ENCODE data around the gene ERH. TPM values are rescaled to one million over a fixed set of nuclear protein-coding genes. Genes with fewer than 3 reads are reported as not detected.
A peak's percentile ranks its signal among the peaks of the same experiment; 100 is the strongest.

The ERH gene
- total RNA-seq, 1 donor from 2014 or later: 114 TPM

DNA sequence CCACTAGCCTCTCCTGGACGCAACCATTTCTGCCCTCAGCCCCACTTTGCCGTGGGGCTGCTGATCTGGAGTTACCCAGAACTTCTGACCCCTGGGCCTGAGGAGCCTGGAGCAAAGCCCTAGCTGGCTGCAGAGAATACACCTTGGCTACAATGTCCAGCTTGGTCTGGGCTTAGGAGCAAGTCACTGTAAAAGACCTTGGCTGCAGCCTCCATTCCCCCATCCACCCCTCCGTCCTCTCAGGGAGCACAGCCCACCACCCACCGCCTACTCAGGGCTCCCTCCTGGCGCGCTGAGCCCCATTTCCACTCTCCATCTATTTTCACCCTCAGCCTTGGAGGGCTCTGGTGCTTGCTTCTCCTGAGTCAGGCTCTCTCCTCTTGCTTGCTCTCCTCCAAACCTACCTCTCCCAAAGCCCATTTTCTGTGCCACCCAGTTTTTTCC, 42.9 kb downstream of the ERH start:
- Histone ChIP-seq H3K4me3 (no peak overlapping the region), H3K27me3 (no peaks in the 10 kb centered on the region), H3K36me3 (no peaks in the 10 kb centered on the region), H3K27ac (no peak overlapping the region), H3K4me1 (no peaks in the 10 kb centered on the region), H3K9me3 (no peaks in the 10 kb centered on the region)
- ATAC-seq: no peak
- DNase-seq: no peak
- no peak for TF ChIP-seq CTCF (IDR thresholded peaks at IDR 0.05)
- intact Hi-C loops (cut with DNase I): loop anchor here (10.0 kb wide), 1 partner anchor 110 kb away; no protein-coding TSS in a partner anchor

GRCh38 chr14:69354383-69355153, 43.5 kb downstream of the ERH start:
- Histone ChIP-seq H3K4me3 (no peak overlapping the region), H3K4me1 (no peaks in the 10 kb centered on the region), H3K9me3 (no peaks in the 10 kb centered on the region), H3K27ac (no peak overlapping the region), H3K27me3 (no peaks in the 10 kb centered on the region), H3K36me3 (no peaks in the 10 kb centered on the region)
- intact Hi-C loops (cut with DNase I): loop anchor here (10.0 kb wide), 1 partner anchor 110 kb away; no protein-coding TSS in a partner anchor
- no peak for TF ChIP-seq CTCF (IDR thresholded peaks at IDR 0.05)
- no peak for DNase-seq
- peak; percentile 47 for ATAC-seq

GRCh38 chr14:69353168-69353567, 44.9 kb downstream of the ERH start:
- DNase-seq (no peak), ATAC-seq (no peak)
- Histone ChIP-seq H3K27ac (no peak overlapping the region), H3K27me3 (no peaks in the 10 kb centered on the region), H3K36me3 (no peaks in the 10 kb centered on the region), H3K4me1 (no peaks in the 10 kb centered on the region), H3K9me3 (no peaks in the 10 kb centered on the region), H3K4me3 (no peak overlapping the region)
- intact Hi-C loops (cut with DNase I): loop anchor here (10.0 kb wide), 1 partner anchor 108 kb away; no protein-coding TSS in a partner anchor
- no peak for TF ChIP-seq CTCF (IDR thresholded peaks at IDR 0.05)

DNA sequence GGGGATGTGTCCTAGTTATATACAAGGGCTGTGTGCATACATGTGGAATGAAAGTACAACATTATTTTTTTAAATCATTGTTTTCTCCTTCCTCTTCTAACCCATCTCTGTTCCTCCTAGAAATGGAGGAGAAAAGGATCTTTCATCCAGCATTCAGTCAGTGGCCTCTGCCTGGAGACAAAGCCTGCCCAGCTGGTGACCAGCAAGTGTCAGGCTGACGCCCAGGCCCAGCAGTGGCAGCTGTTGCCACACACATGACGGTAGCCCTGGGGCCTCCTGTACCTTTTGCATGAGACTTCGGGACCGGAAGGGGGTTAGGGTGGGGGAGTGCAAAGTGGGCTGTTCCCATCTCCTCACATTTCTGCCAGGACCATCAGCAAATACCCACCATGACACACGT, 46.2 kb downstream of the ERH start:
- ATAC-seq (no peak), DNase-seq (no peak)
- Histone ChIP-seq H3K27ac (no peak overlapping the region), H3K4me1 (no peaks in the 10 kb centered on the region), H3K4me3 (no peak overlapping the region), H3K9me3 (no peaks in the 10 kb centered on the region), H3K36me3 (no peaks in the 10 kb centered on the region), H3K27me3 (no peaks in the 10 kb centered on the region)
- intact Hi-C loops (cut with DNase I): loop anchor here (10.0 kb wide), 1 partner anchor 107 kb away; no protein-coding TSS in a partner anchor
- TF ChIP-seq CTCF (IDR thresholded peaks at IDR 0.05): no peak

DNA sequence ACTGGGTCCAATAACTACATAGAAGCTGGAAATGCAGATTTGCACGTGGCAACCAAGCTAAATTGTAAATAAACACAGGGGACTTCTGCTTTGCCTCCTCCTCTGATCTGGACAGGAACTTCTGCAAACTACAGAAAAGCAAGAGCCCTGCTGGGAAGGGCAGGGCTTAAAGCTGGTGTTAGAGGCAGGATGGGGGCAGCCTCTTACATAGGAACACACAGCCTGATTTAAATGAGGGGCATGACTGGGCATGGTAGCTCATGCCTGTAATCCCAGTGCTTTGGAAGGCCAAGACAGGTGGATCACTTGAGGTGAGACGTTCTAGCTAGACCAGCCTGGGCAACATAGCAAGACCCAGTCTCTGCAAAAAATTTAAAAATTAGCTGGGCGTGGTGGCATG, 46.7 kb downstream of the ERH start:
- Histone ChIP-seq H3K36me3 (no peaks in the 10 kb centered on the region), H3K4me1 (no peaks in the 10 kb centered on the region), H3K9me3 (no peaks in the 10 kb centered on the region), H3K4me3 (no peak overlapping the region), H3K27me3 (no peaks in the 10 kb centered on the region), H3K27ac (no peak overlapping the region)
- ATAC-seq (peak; percentile 45), DNase-seq (no peak)
- intact Hi-C loops (cut with DNase I): loop anchor here (10.0 kb wide), 1 partner anchor 107 kb away; no protein-coding TSS in a partner anchor
- TF ChIP-seq CTCF (IDR thresholded peaks at IDR 0.05): no peak

All from upper lobe of right lung (tissue), 1 donor.